Stimulated activated CD8-positive, alpha-beta memory T cell treated with anti-CD3 and anti-CD28 coated beads, Interleukin-4, amount 100 ng/mL, for 24 hours (primary cell): Measurements from ENCODE around the gene IQCK.

Source experiments
- DNase-seq: peaks from one replicate; pipeline ENCODE4 v3.0.0-alpha.2; 2020; ENCODE audit warnings: low read depth

IQCK gene

GRCh38 chr16:19860166-19861041 lies 142.3 kb downstream of the IQCK start:
- no peak for DNase-seq

DNA sequence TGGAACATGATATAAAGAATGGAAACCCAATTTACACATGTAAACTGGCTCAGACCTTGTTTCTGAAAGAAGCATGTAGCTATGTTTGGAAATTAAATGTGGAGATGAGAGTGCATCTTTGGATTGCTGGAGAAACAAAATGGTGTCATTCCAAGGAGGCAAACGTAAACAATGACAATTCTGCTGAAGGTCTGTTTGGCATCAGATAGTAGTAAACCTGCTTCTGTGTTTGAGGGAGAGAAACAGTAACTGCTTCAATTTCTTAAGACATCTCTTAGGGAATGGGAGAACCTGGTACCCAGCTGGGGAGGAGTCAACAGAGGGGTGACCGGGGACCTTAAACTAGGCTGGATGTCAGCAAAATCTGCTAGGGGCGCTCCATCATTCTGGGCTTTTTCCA lies 143.1 kb downstream of the IQCK start:
- DNase-seq, result no peak

GRCh38 chr16:19861811-19862327 lies 143.8 kb downstream of the IQCK start:
- no peak for DNase-seq

GRCh38 chr16:19863990-19864389 lies 145.9 kb downstream of the IQCK start:
- DNase-seq, result no peak

DNA sequence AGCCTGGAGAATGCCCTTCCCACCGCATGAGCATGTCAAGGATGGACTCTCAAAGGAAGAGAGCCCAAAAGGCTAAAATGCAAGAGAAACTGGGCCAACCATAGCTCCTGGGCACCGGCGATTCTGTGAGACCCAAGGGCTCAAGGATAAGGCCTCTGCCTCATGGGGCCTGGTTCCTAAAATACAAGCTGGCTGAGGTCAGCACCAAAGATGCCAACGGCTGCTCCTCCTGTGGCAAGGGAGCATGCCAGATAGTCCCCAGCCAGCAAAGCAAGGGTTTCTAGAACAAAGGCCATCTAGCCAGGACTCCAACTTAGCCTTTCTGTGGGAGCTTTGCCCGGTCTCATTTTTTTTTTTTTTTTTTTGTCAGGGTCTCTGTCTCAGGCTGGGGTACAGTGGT lies 146.5 kb downstream of the IQCK start:
- no peak for DNase-seq

- DNase-seq, result no peak
Observed at GRCh38 chr16:19868421-19868820, 150.3 kb downstream of the IQCK start.

GRCh38 chr16:19871721-19872120 lies 153.7 kb downstream of the IQCK start:
- no peak for DNase-seq

DNA sequence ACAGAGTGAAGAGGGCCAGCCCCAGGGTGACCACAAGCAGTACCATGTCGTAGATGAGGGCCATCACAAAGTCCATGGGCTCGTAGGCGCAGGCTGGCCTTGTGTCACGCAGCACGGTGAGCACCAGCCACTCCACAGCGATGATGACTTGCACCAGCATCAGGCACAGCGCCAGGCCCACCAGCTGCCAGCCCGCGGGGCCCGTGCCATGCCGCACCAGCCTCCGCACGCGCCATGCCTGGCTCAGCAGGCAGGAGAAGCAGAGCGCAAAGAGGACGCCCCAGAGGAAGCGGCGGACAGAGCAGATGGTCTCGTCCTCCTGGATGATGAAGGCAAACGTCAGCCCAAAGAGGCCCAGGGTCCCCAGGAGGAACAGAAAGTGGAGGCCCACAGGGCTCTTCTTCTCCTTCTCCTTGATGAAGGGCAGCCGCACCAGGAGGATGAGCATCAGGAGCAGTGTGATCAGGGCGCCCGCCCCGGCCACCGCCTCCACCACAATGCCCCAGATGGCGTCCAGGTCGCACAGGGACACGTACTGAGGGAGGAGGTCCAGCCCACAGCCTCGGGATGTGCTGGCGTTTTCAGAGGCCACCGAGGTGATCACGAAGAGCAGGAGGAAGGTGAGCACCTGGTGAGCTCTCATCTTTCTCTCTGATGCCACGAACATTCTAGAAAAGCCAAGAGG lies 154.2 kb downstream of the IQCK start:
- no peak for DNase-seq

DNA sequence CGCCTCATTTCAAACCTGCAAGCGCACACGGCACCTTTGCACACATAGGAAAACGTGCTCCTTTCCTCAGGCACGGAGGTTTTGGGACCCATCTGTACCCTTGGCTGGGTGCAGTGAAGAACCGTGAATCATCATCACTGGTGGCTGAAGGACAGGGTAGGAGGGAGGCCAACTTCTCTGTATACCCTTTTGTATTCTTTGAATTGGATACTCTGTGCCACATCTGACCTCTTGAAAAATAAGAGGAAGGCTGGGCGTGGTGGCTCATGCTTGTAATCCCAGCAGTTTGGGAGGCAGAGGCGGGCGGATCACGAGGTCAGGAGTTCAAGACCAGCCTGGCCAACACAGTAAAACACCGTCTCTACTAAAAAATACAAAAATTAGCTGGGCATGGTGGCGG lies 154.9 kb downstream of the IQCK start:
- no peak for DNase-seq

DNA sequence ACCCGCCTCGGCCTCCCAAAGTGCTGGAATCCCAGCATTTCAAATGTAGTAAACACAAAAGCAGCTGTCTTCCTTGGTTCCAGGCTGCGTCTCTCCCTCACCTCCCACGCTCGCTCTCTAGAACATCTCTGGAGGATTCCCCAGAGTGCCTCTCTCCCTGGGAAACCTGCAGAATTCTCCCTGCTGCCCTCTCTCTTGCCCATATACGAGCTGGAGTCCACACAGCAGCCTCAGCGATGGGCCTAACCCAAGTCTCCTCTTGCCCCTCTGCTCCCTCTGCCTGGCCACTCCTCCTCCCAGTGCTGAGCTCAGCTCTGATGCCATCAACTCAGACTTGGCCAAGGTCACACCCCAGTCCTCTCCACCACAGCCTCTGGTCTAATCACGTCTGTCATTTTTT lies 156.0 kb downstream of the IQCK start:
- no peak for DNase-seq

- no peak for DNase-seq
Observed at GRCh38 chr16:19874851-19875546, 156.9 kb downstream of the IQCK start.

- no peak for DNase-seq
Observed at GRCh38 chr16:19875900-19876299, 157.8 kb downstream of the IQCK start.

DNA sequence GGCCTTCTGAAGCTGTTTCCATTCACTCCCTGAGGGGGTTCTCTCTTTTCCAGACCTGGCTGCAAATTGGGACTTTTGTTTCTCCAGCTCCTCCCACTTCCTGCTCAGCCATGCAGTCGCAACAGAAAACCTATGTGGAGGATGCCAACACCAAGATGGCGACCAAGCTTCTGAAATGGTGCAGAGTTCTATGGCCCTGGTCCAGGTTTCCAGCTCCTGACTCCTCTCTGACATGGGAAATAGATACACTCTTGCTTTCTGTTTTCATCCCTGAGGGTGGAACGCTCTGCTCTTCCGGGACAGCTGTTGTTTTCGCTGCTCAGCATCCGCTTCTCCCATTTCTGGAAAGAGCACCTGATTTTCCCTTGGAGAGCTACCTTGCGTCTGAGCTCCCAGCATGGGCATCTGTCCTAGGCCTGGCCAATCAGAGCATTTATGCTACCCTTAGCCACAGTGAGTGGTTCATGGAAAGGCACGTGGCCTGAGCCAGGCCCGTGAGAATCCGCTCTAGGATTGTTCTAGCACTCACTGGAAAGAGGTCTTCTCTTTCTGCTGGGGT lies 158.5 kb downstream of the IQCK start:
- DNase-seq, result no peak

GRCh38 chr16:19878757-19879156 lies 160.7 kb downstream of the IQCK start:
- no peak for DNase-seq

GRCh38 chr16:19879241-19879792 lies 161.2 kb downstream of the IQCK start:
- no peak for DNase-seq

DNA sequence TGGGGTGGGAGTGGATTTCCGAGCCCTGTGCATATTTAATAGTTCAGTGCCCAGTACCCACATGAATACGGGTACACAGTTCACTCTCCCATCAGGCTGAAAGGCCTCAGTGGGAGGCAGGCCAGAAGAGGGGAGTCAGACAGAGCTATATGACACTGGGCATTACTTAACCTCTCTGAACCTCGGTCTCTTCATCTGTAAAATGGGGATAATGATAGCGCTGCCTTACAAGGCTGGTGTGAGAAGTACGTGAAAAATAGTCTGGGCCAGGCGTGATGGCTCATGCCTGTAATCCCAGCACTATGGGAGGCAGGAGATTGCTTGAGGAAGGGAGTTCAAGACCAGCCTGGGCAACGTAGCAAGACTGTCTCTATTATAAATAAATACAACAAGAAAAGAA lies 163.0 kb downstream of the IQCK start:
- DNase-seq, result no peak

GRCh38 chr16:19881783-19882182 lies 163.7 kb downstream of the IQCK start:
- DNase-seq, result no peak

DNA sequence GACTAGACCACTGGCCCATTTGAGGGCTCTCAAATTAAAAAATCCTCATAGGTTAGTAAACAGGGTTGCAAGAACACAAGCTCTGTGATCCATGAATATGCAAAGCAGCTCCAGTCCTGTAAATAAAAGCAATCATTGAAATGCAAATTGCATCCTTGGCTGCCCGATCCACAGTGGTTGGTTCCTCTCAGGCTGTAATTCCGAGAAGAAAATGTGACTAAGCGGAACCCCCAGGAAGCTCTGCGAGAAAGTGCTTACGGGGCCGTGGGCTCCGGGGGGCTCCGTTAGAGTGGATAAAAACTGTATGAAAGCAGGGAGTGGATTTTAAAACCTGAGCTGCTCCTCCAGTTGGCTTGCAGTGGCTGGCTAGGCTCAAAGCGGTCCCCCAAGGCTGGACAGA lies 164.1 kb downstream of the IQCK start:
- no peak for DNase-seq

DNA sequence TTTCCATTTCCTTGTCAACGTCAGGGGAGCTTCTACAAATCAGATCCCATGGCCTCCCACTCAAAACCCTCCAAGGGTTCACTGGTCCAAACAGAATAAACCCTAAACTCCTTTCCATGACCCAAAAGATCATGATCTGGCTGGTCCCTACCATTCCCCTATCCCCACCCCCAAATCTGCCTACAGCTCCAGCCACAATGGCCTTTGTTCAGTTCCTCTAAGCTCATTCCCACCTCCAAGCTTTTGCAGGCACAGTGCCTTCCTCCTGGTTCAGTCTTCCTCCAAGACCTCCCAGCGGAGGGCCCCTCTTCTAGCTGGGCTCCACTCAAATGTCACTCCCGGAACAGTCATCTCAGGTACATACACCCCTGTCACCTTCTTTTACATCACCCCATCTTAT lies 164.6 kb downstream of the IQCK start:
- no peak for DNase-seq

GRCh38 chr16:19883296-19883965 lies 165.4 kb downstream of the IQCK start:
- DNase-seq, result no peak

DNA sequence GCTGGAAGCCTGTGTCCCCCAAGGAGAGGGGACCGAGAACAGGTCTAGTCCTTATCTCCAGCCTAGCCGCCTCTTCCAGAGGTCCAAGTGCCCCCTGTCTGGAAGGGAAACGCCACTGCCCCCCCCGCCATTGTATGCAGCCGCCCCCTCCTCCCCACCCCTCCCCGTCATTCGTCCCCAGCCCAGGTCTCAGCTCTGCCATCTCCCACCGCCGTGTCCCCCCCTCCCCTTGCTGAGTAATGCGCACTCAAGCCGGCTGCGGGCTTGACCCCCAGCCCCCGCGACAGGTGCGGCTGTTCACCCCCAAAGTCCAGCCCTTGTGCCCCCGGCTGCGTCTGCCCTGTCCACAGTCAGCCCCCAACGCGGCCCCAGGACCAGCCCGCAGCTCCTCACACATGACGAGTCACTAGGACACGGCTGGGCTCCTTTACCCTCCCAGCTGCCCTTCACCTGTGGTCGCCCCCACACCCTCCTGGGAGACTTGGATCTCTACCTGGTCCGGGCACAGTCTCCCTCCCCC lies 166.0 kb downstream of the IQCK start:
- no peak for DNase-seq
